AG09309 (cell line): ENCODE results near the gene ZCCHC2.

ENCODE experiments used
- DNase-seq: peaks from one replicate; pipeline ENCODE4 v3.0.0-alpha.2; 2010; ENCODE audit warnings: low read depth
- H3K4me3 ChIP-seq: 2 replicates; pipeline ENCODE4 v1.5.1; 2011; ENCODE audit warnings: mild to moderate bottlenecking, low read depth, low read length, moderate library complexity; ENCODE audit not compliant: control insufficient read depth
- CTCF ChIP-seq: IDR thresholded peaks from 2 replicates; pipeline ENCODE4 v1.5.1; 2011; ENCODE audit warnings: mild to moderate bottlenecking, low read depth, low read length, inconsistent platforms; ENCODE audit not compliant: insufficient read depth, control insufficient read depth; ENCODE audit errors: missing control alignments

ZCCHC2 gene

GRCh38 chr18:62571037-62571436 lies 48.2 kb downstream of the ZCCHC2 start:
- no peak overlapping the region for H3K4me3 ChIP-seq
- no peak for TF ChIP-seq CTCF
- DNase-seq, result no peak

GRCh38 chr18:62571648-62572047 lies 48.8 kb downstream of the ZCCHC2 start:
- TF ChIP-seq CTCF, result no peak
- H3K4me3 ChIP-seq, result no peak overlapping the region
- DNase-seq, result no peak

- no peak overlapping the region for H3K4me3 ChIP-seq
- TF ChIP-seq CTCF, result no peak
- no peak for DNase-seq
Measured at GRCh38 chr18:62572456-62572855, 49.6 kb downstream of the ZCCHC2 start.

- H3K4me3 ChIP-seq, result no peak overlapping the region
- no peak for DNase-seq
- TF ChIP-seq CTCF, result no peak
Measured at GRCh38 chr18:62574776-62575175, 52.0 kb downstream of the ZCCHC2 start.

- TF ChIP-seq CTCF, result no peak
- no peak for DNase-seq
- no peak overlapping the region for H3K4me3 ChIP-seq
Measured at GRCh38 chr18:62576271-62576670, 53.4 kb downstream of the ZCCHC2 start.

GRCh38 chr18:62576845-62577512 lies 54.2 kb downstream of the ZCCHC2 start:
- H3K4me3 ChIP-seq, result no peak overlapping the region
- TF ChIP-seq CTCF, result no peak
- no peak for DNase-seq
